Sigmoid colon (tissue), 7 donors: Measurements from ENCODE around the gene ZNF532. TPM values are rescaled to one million over a fixed set of nuclear protein-coding genes. Genes with fewer than 3 reads are reported as not detected.
A peak's percentile ranks its signal among the peaks of the same experiment; 100 is the strongest.

Experiments
- DNase-seq: peaks from one replicate; pipeline ENCODE4 v3.0.0-alpha.2; 2019
- H3K27ac ChIP-seq, 4 donors: fragments of 200-600 bp; sonication (generic); one replicate each; pipeline ENCODE4 v1.5.1; 2016 to 2019; ENCODE audit warnings: mild to moderate bottlenecking in 1 of 4
- H3K27me3 ChIP-seq, 3 donors: fragments of 200-600 bp; sonication (generic); one replicate each; pipeline ENCODE4 v1.5.1; 2019; ENCODE audit warnings: mild to moderate bottlenecking in 1 of 3
- H3K36me3 ChIP-seq, 4 donors: fragments of 200-600 bp; sonication (generic); one replicate each; pipeline ENCODE4 v1.5.1; 2016 to 2019
- H3K4me1 ChIP-seq, 4 donors: fragments of 200-600 bp; sonication (generic); one replicate each; pipeline ENCODE4 v1.5.1; 2017 to 2019
- H3K4me3 ChIP-seq, 4 donors: fragments of 200-600 bp; sonication (generic); one replicate each; pipeline ENCODE4 v1.5.1; 2017 to 2019; ENCODE audit warnings: mild to moderate bottlenecking in 2 of 4, moderate library complexity in 1 of 4
- H3K9me3 ChIP-seq, 4 donors: fragments of 200-600 bp in 3 of 4; sonication (generic) in 3 of 4; one replicate each; pipeline versions ENCODE4 v1.5.1 to v1.6.1; 2013 to 2019
- CTCF ChIP-seq, 4 experiments: fragments of 450-650 bp in 3 of 4; fragments of 200-600 bp in 1 of 4; IDR thresholded peaks; one replicate each; pipeline ENCODE4 v1.5.1; 2016 to 2019; ENCODE audit warnings: antibody characterized with exemption in 4 of 4, mild to moderate bottlenecking in 3 of 4, moderate library complexity in 2 of 4
- EP300 ChIP-seq, 4 donors: sonication (generic); formaldehyde crosslinking; IDR thresholded peaks; one replicate each; pipeline ENCODE4 v1.6.1; 2017; ENCODE audit warnings: antibody characterized with exemption in 4 of 4
- POLR2A ChIP-seq, 2 donors: fragments of 450-650 bp; IDR thresholded peaks; one replicate each; pipeline ENCODE4 v1.6.1; 2016; ENCODE audit warnings: antibody characterized with exemption in 2 of 2, mild to moderate bottlenecking in 2 of 2, moderate library complexity in 2 of 2
- POLR2AphosphoS5 ChIP-seq, 4 donors: sonication (generic); formaldehyde crosslinking; IDR thresholded peaks; one replicate each; pipeline ENCODE4 v1.6.1; 2017; ENCODE audit warnings: antibody characterized with exemption in 4 of 4
- WGBS, 2 donors: extraction: QIAGEN DNeasy Blood & Tissue Kit; methylation state at CpG; one replicate each; pipeline ENCODE4 v1.1.7; 2013; 5-methylcytosine and 5-hydroxymethylcytosine counted together
- intact Hi-C: fragments of 100-400 bp; cut with DNase I; formaldehyde crosslinking; loops from one replicate; pipeline ENCODE4 v1.15.1; 2023
- polyA plus RNA-seq, 3 donors: library from polyadenylated mRNA; stranded (reverse); fragments of 200-250 nt; gene quantifications; one replicate each; pipeline ENCODE4 v1.2.3, GENCODE V29; 2013
- total RNA-seq, 4 donors: library from RNA; depleted of rRNA; stranded (reverse); fragments of >200 nt; gene quantifications; one replicate each; pipeline ENCODE4 v1.1.0, GENCODE V29; 2016
- donor health status: healthy with polysubstance abuse.
- donor health status: Bipolar disorder and iron deficiency.
- donor health status: healthy.

ZNF532 gene
- total and polyA plus RNA-seq, 7 donors: 1.4 to 104 (median 71.0) TPM

- WGBS, 2 donors: 84 to 89% methylated on average over 9 of the region's 9 CpGs
- H3K4me1 ChIP-seq: peaks cover 0 to 22% (median 9%) of the 10 kb centered on the region in 4 donors
- H3K27ac ChIP-seq: no peak overlapping the region
- no peak for TF ChIP-seq POLR2A (IDR thresholded peaks at IDR 0.05)
- TF ChIP-seq EP300 (IDR thresholded peaks at IDR 0.05): no peak
- TF ChIP-seq POLR2AphosphoS5 (IDR thresholded peaks at IDR 0.05): no peak
- TF ChIP-seq CTCF (IDR thresholded peaks at IDR 0.05): no peak
- no peaks in the 10 kb centered on the region for H3K9me3 ChIP-seq
- H3K4me3 ChIP-seq: no peak overlapping the region
- no peaks in the 10 kb centered on the region for H3K27me3 ChIP-seq
- H3K36me3 ChIP-seq: peaks cover 0 to 15% (median 2%) of the 10 kb centered on the region in 4 donors
- no peak for DNase-seq
- intact Hi-C loops: no loop called here
Measured at GRCh38 chr18:58934356-58934755, 69.7 kb downstream of the ZNF532 start.

GRCh38 chr18:58934933-58935577, 70.4 kb downstream of the ZNF532 start:
- TF ChIP-seq POLR2A (IDR thresholded peaks at IDR 0.05) (no peak), CTCF (IDR thresholded peaks at IDR 0.05) (no peak), EP300 (IDR thresholded peaks at IDR 0.05) (no peak), POLR2AphosphoS5 (IDR thresholded peaks at IDR 0.05) (no peak)
- no peaks in the 10 kb centered on the region for H3K27me3 ChIP-seq
- no peaks in the 10 kb centered on the region for H3K9me3 ChIP-seq
- intact Hi-C loops: no loop called here
- no peak overlapping the region for H3K4me3 ChIP-seq
- DNase-seq: no peak
- H3K27ac ChIP-seq: no peak overlapping the region
- peaks cover 0 to 22% (median 9%) of the 10 kb centered on the region in 4 donors for H3K4me1 ChIP-seq
- peaks cover 0 to 22% (median 5%) of the 10 kb centered on the region in 4 donors for H3K36me3 ChIP-seq
- WGBS, 2 donors: 74 to 82% methylated on average over 3 of the region's 3 CpGs

- no peak overlapping the region for H3K4me3 ChIP-seq
- no peaks in the 10 kb centered on the region for H3K9me3 ChIP-seq
- no peaks in the 10 kb centered on the region for H3K27me3 ChIP-seq
- peak overlapping the region in 2 of 4 donors; percentile 21 to 39 for H3K27ac ChIP-seq
- 48 to 62% methylated on average over 3 of the region's 3 CpGs for WGBS, 2 donors
- no peak for TF ChIP-seq POLR2A (IDR thresholded peaks at IDR 0.05)
- TF ChIP-seq EP300 (IDR thresholded peaks at IDR 0.05): no peak
- no peak for TF ChIP-seq CTCF (IDR thresholded peaks at IDR 0.05)
- no peak for TF ChIP-seq POLR2AphosphoS5 (IDR thresholded peaks at IDR 0.05)
- no peak for DNase-seq
- intact Hi-C loops: no loop called here
- H3K36me3 ChIP-seq: peaks cover 0 to 38% (median 11%) of the 10 kb centered on the region in 4 donors
- H3K4me1 ChIP-seq: peaks cover 0 to 22% (median 9%) of the 10 kb centered on the region in 4 donors
Measured at GRCh38 chr18:58937071-58937886, 72.6 kb downstream of the ZNF532 start.

- intact Hi-C loops: no loop called here
- peaks cover 0 to 38% (median 11%) of the 10 kb centered on the region in 4 donors for H3K36me3 ChIP-seq
- peak overlapping the region in 1 of 4 donors; percentile 39 for H3K27ac ChIP-seq
- H3K4me3 ChIP-seq: no peak overlapping the region
- H3K9me3 ChIP-seq: no peaks in the 10 kb centered on the region
- 86 to 92% methylated on average over 3 of the region's 3 CpGs for WGBS, 2 donors
- H3K27me3 ChIP-seq: no peaks in the 10 kb centered on the region
- H3K4me1 ChIP-seq: peaks cover 0 to 28% (median 12%) of the 10 kb centered on the region in 4 donors
- DNase-seq: no peak
- TF ChIP-seq CTCF (IDR thresholded peaks at IDR 0.05) (no peak), POLR2A (IDR thresholded peaks at IDR 0.05) (no peak), POLR2AphosphoS5 (IDR thresholded peaks at IDR 0.05) (no peak)
Measured at GRCh38 chr18:58937887-58938267, 73.2 kb downstream of the ZNF532 start.
